Activated naive CD8-positive, alpha-beta T cell (primary cell): ENCODE results near the gene C2orf80.
"Not testable (repeated sequence)": the region's sequence is repeated elsewhere in the genome, so short reads cannot be mapped to it uniquely, and the experiment has no call there.

ENCODE experiments used
- H3K27ac Mint-ChIP-seq: one replicate; pipeline ENCODE4 v1.8.0; 2021; ENCODE audit warnings: mixed read lengths
- H3K27me3 Mint-ChIP-seq: one replicate; pipeline ENCODE4 v1.8.0; 2021; ENCODE audit warnings: mixed read lengths
- H3K36me3 Mint-ChIP-seq: one replicate; pipeline ENCODE4 v1.8.0; 2021; ENCODE audit warnings: mixed read lengths
- H3K4me1 Mint-ChIP-seq: one replicate; pipeline ENCODE4 v1.8.0; 2021; ENCODE audit warnings: low read depth, mixed read lengths
- H3K4me3 Mint-ChIP-seq: one replicate; pipeline ENCODE4 v1.8.0; 2021; ENCODE audit warnings: mild to moderate bottlenecking, mixed read lengths
- H3K9me3 Mint-ChIP-seq: one replicate; pipeline ENCODE4 v1.8.0; 2021; ENCODE audit warnings: low read depth, mixed read lengths

The C2orf80 gene

DNA sequence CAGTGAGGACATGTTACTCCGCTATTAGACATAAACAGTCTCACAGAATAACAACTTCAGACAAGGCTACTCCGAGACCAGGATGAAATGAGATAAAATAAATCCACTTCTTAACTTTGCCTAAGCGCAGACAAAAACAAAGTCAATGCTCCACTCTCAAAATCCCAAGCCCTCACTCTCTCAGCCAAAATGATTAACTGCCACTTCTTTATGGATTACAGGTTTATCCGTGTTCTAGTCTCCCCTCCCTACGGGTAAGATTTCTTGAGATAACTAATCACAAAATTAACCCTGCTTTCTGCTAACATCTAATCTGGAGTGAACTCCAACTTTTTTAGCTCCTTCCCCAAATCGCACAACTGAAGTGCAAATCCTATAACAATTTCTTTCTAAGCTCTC, 59.1 kb downstream of the C2orf80 start:
- H3K27ac Mint-ChIP-seq = no peak overlapping the region
- no peaks in the 10 kb centered on the region for H3K36me3 Mint-ChIP-seq
- H3K4me3 Mint-ChIP-seq = no peak overlapping the region
- no peaks in the 10 kb centered on the region for H3K9me3 Mint-ChIP-seq
- H3K4me1 Mint-ChIP-seq = peaks cover 10% of the 10 kb centered on the region
- H3K27me3 Mint-ChIP-seq = no peaks in the 10 kb centered on the region

DNA sequence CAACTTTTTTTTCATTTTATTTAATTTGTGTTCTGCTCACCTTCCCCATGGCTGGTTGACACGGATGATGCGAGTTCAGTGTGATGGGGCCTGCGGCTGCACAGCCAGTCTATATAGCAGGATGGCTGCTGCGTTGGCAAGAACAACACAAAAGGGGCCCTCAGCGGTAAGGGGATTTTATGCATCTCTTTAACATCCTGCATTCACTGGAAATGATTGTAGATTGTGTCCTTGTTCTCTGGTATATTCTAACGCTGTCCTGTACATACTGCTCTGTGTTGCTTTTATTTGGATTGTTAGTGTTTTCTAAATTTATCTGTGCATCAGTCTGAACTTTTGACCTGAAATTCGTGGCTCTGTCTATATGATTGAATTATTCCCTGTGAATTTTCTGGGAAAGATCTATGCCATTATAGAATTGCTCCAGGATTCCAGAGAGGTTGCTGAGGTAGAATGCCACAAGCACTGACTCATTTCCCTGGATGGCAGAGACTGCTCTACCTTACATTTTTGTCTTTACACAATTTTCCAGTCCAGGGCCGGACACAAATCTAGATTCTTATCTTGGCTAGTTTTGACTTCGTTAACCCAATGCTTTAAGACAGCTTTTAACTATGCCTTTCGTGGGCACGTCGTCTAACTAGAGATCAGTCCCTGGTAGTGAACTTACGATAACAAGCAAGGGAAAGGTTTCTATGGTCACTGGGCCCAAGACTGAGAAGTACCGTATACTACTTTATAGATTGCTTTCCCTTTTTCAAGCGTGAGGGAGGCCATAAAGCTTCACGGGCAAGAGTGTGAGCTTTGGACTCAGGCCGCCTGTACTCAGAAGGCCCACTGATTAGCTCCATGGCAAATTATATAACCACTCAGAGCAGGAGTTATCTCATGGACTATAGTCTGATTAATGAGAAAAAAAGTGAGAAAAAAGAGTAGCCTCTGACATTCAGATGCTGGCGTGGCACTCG, 59.8 kb downstream of the C2orf80 start, which contains the start of gene CRYGC:
Gene CRYGC, minus strand, starts transcription at position 85 of the 968 bp plus-strand sequence. Its CDS starts 36 bp downstream, at position 49.
- Mint-ChIP-seq H3K36me3 (no peaks in the 10 kb centered on the region), H3K27ac (no peak within 1 kb of the TSS), H3K27me3 (peaks cover 3% of the 10 kb centered on the region), H3K9me3 (no peaks in the 10 kb centered on the region), H3K4me3 (no peak within 1 kb of the TSS), H3K4me1 (peaks cover 4% of the 10 kb centered on the region)

DNA sequence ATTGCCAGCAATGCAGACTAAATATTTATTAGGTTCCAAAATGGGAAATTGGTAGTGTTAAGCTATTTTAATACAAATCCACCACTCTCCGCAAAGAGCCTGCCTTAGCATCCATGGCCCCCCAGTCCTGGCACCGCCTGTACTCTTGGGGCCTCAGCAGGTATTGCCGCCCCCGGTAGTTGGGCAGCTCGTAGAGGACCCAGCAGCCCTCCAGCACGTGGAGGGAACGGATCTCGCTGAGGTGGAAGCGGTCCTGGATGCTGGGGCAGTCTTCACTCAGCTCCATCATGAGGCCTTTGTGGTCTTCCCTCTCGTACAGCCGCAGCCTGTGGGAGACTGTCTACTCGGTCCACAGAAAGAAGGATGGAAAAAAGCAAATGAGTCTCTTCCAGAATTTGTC, 61.7 kb downstream of the C2orf80 start:
- Mint-ChIP-seq H3K9me3 (no peaks in the 10 kb centered on the region), H3K27me3 (peaks cover 12% of the 10 kb centered on the region), H3K27ac (no peak overlapping the region), H3K4me1 (peaks cover 5% of the 10 kb centered on the region), H3K36me3 (no peaks in the 10 kb centered on the region), H3K4me3 (no peak overlapping the region)

DNA sequence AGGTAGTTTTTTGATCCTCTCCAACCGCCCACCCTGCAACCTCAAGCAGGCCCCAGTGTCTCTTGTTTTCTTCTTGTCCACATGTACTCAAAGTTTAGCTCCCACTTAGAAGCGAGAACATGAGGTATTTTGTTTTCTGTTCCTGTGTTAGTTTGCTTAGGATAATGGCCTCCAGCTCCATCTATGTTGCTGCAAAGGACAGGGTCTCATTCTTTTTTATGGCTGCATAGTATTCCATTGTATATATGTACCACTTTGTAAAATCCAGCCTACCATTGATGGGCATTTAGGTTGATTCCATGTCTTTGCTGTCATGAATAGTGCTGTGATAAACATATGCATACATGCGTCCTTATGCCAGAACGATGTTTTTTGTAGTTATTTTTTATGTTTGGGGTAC, 62.7 kb downstream of the C2orf80 start:
- Mint-ChIP-seq H3K4me3 (no peak overlapping the region), H3K27ac (no peak overlapping the region), H3K27me3 (peaks cover 12% of the 10 kb centered on the region), H3K9me3 (no peaks in the 10 kb centered on the region), H3K36me3 (no peaks in the 10 kb centered on the region), H3K4me1 (peaks cover 5% of the 10 kb centered on the region)

DNA sequence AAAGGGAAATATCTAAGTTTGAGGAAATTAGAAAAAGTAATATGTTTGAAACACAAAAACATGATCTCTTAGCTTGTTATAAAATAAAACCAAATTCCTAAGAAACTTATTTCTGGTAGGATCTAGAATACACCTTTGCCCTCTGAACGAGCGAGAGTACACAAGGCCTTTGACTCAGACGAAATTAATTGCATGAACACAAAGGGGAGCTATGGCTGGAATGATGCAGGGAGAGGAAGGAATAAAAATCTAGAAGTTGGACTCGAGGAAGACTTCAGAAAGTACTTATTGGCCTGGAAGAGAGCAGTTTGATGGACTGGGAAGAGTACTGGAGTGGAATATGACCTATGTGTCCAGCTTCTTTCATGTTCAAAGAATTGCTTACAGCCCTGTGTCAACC, 64.6 kb downstream of the C2orf80 start:
- no peaks in the 10 kb centered on the region for H3K9me3 Mint-ChIP-seq
- peaks cover 5% of the 10 kb centered on the region for H3K4me1 Mint-ChIP-seq
- no peak overlapping the region for H3K27ac Mint-ChIP-seq
- no peak overlapping the region for H3K4me3 Mint-ChIP-seq
- H3K27me3 Mint-ChIP-seq = peaks cover 12% of the 10 kb centered on the region
- no peaks in the 10 kb centered on the region for H3K36me3 Mint-ChIP-seq

DNA sequence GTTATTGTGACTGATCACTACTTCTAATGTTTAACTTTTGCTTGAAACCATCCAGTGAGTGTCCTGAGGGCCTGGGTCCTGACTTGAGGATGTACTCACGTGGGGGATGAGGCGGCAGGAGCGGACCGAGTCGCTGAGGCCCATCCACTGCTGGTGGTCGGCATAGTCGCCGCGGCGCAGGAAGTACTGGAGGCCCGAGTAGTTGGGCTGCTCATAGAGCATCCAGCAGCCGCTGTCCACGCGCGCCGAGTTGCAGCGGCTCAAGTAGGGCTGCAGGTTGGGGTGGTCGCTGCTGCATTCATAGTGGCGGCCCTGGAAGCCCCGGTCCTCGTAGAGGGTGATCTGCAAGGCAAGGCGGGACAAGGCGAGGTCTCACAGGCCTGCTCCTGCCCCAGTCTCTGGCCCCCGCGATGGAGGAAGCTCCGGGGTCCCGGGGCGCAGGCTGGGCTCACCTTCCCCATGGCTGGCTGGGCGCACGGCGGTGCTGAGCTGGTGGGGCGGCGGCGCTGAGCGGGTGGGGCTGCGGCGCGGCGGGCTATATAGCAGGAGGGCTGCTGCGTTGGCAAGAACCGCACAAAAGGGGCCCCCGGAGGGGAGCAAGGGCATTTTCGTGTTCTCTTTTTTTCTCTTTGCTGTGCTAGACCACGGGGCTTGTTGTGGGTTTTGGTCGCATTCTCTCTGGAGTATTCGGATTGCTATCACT, 65.7 kb downstream of the C2orf80 start, which contains the start of gene CRYGD:
Gene CRYGD, minus strand, starts transcription at position 512 of the 703 bp plus-strand sequence. Its CDS starts 51 bp downstream, at position 461.
- Mint-ChIP-seq H3K4me3 (peak within 1 kb of the TSS; percentile 57), H3K27me3 (peaks cover 12% of the 10 kb centered on the region)
- not testable (repeated sequence) for H3K9me3 Mint-ChIP-seq, H3K27ac Mint-ChIP-seq, H3K36me3 Mint-ChIP-seq, H3K4me1 Mint-ChIP-seq

DNA sequence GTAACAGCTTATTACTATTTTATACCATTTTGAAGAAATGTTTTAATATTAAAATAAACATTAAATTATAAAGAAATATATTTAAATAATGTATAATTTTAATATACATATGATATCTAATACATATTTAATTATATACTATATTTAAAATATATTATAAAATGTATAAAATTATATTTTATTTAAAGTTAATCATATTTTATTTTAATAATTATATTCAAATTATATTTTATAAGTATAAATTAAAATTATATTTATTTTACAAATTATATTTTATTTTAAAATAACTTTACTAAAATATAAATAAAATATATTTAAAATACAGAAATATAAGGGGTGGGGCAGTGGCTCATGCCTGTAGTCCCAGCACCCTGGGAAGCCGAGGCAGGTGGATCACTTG, 67.6 kb downstream of the C2orf80 start:
- Mint-ChIP-seq H3K36me3 (no peaks in the 10 kb centered on the region), H3K4me3 (no peak overlapping the region), H3K9me3 (no peaks in the 10 kb centered on the region), H3K27me3 (peaks cover 12% of the 10 kb centered on the region), H3K4me1 (peaks cover 5% of the 10 kb centered on the region), H3K27ac (no peak overlapping the region)

DNA sequence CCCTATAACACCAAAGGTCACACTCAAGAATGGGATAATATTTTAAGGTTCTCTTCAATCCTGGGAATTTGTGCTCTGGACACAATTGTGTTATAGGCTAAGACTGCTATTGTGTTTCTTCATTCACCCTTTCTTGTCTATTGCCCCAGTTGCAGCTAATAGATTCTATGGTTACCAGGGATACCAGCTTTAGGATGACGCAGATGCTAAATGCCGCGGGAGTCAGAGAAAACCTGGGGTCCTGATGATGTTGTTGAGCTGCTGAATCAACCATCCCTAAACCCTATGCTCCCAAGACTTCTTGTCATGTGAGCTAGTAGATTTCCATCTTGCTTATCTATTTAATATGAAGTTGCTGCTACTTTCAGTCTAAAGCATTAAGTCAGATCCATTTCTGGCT, 70.9 kb downstream of the C2orf80 start:
- no peak overlapping the region for H3K4me3 Mint-ChIP-seq
- H3K27ac Mint-ChIP-seq = no peak overlapping the region
- no peaks in the 10 kb centered on the region for H3K36me3 Mint-ChIP-seq
- H3K4me1 Mint-ChIP-seq = peaks cover 1% of the 10 kb centered on the region
- no peaks in the 10 kb centered on the region for H3K9me3 Mint-ChIP-seq
- H3K27me3 Mint-ChIP-seq = peaks cover 2% of the 10 kb centered on the region

DNA sequence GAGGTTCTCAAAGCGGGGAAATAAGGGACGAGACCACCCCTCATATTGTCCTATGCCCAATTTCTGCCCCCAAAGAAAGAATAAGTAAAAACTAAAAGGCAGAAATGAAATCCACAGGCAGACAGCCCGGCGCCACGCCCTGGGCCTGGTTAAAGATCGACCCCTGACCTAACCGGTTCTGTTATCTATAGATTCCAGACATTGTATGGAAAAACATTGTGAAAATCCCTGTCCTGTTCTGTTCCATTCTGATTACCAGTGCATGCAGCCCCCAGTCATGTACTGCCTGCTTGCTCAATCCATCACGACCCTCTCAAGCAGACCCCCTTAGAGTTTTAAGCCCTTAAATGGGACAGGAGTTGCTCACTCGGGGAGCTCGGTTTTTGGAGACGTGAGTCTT, 72.4 kb downstream of the C2orf80 start:
- H3K27ac Mint-ChIP-seq, H3K4me3 Mint-ChIP-seq, H3K36me3 Mint-ChIP-seq, H3K9me3 Mint-ChIP-seq, H3K4me1 Mint-ChIP-seq, H3K27me3 Mint-ChIP-seq: not testable (repeated sequence)
